GM21423 (cell line): ENCODE results near the gene WTIP.

Experiments used
- ATAC-seq: cut with Tn5 transposase; IDR thresholded peaks from one replicate; pipeline ENCODE4 v1.9.1; 2021; ENCODE audit warnings: mild to moderate bottlenecking, moderate library complexity; ENCODE audit not compliant: unreplicated experiment

WTIP gene

DNA sequence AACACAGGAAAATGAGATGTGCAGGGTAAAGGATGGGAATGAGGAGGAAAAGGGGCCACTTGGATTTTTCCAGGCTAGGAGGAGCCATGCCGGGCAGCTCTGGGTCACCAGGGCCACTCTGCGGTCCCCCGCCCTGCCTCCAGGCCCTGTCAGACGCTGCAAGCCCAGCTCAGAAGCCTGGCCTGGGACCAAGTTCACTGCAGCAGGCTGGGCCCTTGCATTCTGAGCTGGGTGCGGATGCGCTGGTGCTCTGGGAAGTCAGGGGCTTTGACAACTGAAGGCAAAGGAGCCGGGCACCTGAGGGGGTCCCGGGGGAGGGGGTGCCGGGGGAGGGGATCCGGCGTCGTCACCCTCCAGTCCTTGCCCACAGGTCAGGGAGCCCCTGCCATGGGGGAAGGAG, 77.5 kb downstream of the WTIP start:
- no peak for ATAC-seq

GRCh38 chr19:34560229-34560628, 78.7 kb downstream of the WTIP start:
- no peak for ATAC-seq
